ENCODE results near the gene HP1BP3. TPM values are rescaled to one million over a fixed set of nuclear protein-coding genes. Genes with fewer than 3 reads are reported as not detected.

Gene HP1BP3
- total and polyA plus RNA-seq, 4 donors: 34.8 to 115 (median 72.7) TPM

GRCh38 chr1:20723159-20723536 is 64.0 kb downstream of the HP1BP3 start (continued):
- TF ChIP-seq REST (IDR thresholded peaks at IDR 0.05) (no peak), RAD21 (IDR thresholded peaks at IDR 0.05) (no peak), SP1 (IDR thresholded peaks at IDR 0.05) (no peak)

GRCh38 chr1:20721117-20722061 is 65.7 kb downstream of the HP1BP3 start:
- Histone ChIP-seq H3K27ac (ENCODE audit: low read depth in 1 of 2, low read length in 2 of 2) (no peak overlapping the region), H3K4me3 (ENCODE audit: low read depth in 1 of 3, low read length in 3 of 3) (no peak overlapping the region), H3K9ac (ENCODE audit: low read depth in 1 of 2, low read length in 2 of 2) (no peak overlapping the region), H3K36me3 (ENCODE audit: control insufficient read depth in 4 of 4, insufficient read depth in 3 of 4, low read depth in 1 of 4, low read length in 3 of 4) (no peaks in the 10 kb centered on the region), H3K27me3 (ENCODE audit: control insufficient read depth in 4 of 4, insufficient read depth in 4 of 4, low read length in 3 of 4) (no peaks in the 10 kb centered on the region), H3K4me1 (ENCODE audit: control insufficient read depth in 4 of 4, insufficient read depth in 4 of 4, low read length in 3 of 4) (peaks cover 0 to 8% (median 5%) of the 10 kb centered on the region in 4 donors), H3K9me3 (ENCODE audit: control insufficient read depth in 4 of 4, low read length in 3 of 4) (no peaks in the 10 kb centered on the region)
- TF ChIP-seq NR2F2 (IDR thresholded peaks at IDR 0.05): no peak
- no peak for TF ChIP-seq SP1 (IDR thresholded peaks at IDR 0.05)
- no peak for TF ChIP-seq REST (IDR thresholded peaks at IDR 0.05)
- TF ChIP-seq GABPA (IDR thresholded peaks at IDR 0.05 in 1 of 2, conservative IDR thresholded peaks at IDR 0.05 in 1 of 2): no peak
- no peak for TF ChIP-seq TAF1 (conservative IDR thresholded peaks at IDR 0.05)
- TF ChIP-seq FOXA2 (IDR thresholded peaks at IDR 0.05): no peak
- no peak for TF ChIP-seq ATF3 (IDR thresholded peaks at IDR 0.05)
- no peak for TF ChIP-seq EGR1 (IDR thresholded peaks at IDR 0.05; ENCODE audit: low read depth in 2 of 2)
- TF ChIP-seq JUND (IDR thresholded peaks at IDR 0.05): no peak
- TF ChIP-seq RXRA (IDR thresholded peaks at IDR 0.05): no peak
- no peak for TF ChIP-seq HNF4G (IDR thresholded peaks at IDR 0.05)
- no peak for TF ChIP-seq RAD21 (IDR thresholded peaks at IDR 0.05)
- TF ChIP-seq MAX (IDR thresholded peaks at IDR 0.05): no peak
- no peak for TF ChIP-seq CTCF (IDR thresholded peaks at IDR 0.05; ENCODE audit: low read depth, low read length, missing input control)
- no peak for TF ChIP-seq FOXA1 (IDR thresholded peaks at IDR 0.05)
- TF ChIP-seq HNF4A (conservative IDR thresholded peaks at IDR 0.05): no peak
- no peak for TF ChIP-seq YY1 (IDR thresholded peaks at IDR 0.05)
- TF ChIP-seq ZBTB33 (IDR thresholded peaks at IDR 0.05): no peak
- 94% methylated on average over 29 of the region's 29 CpGs for WGBS
- no peak for DNase-seq (ENCODE audit: low spot score)
